HG03097 (cell line): ENCODE data around the gene JAKMIP3.

Experiments
- ATAC-seq: cut with Tn5 transposase; IDR thresholded peaks from one replicate; pipeline ENCODE4 v1.9.1; 2021; ENCODE audit not compliant: unreplicated experiment, low FRiP score

The JAKMIP3 gene

GRCh38 chr10:132097609-132098377 lies 32.0 kb downstream of the JAKMIP3 start:
- ATAC-seq: no peak

- no peak for ATAC-seq
Measured at GRCh38 chr10:132098539-132099388, 33.0 kb downstream of the JAKMIP3 start.

GRCh38 chr10:132099389-132100090 lies 33.8 kb downstream of the JAKMIP3 start:
- no peak for ATAC-seq

- ATAC-seq: no peak
Measured at GRCh38 chr10:132100091-132100481, 34.3 kb downstream of the JAKMIP3 start.

GRCh38 chr10:132100556-132101349 lies 35.0 kb downstream of the JAKMIP3 start:
- no peak for ATAC-seq

- no peak for ATAC-seq
Measured at GRCh38 chr10:132101529-132101928, 35.8 kb downstream of the JAKMIP3 start.

- no peak for ATAC-seq
Measured at GRCh38 chr10:132102071-132102716, 36.4 kb downstream of the JAKMIP3 start.

GRCh38 chr10:132102717-132103110 lies 37.0 kb downstream of the JAKMIP3 start:
- no peak for ATAC-seq

- no peak for ATAC-seq
Measured at GRCh38 chr10:132103116-132103910, 37.6 kb downstream of the JAKMIP3 start.

GRCh38 chr10:132104062-132104461 lies 38.3 kb downstream of the JAKMIP3 start:
- no peak for ATAC-seq

- ATAC-seq: no peak
Measured at GRCh38 chr10:132104471-132105301, 38.9 kb downstream of the JAKMIP3 start.

GRCh38 chr10:132105302-132105995 lies 39.7 kb downstream of the JAKMIP3 start:
- ATAC-seq: no peak

GRCh38 chr10:132106431-132106830 lies 40.7 kb downstream of the JAKMIP3 start:
- ATAC-seq: no peak

GRCh38 chr10:132107186-132107948 lies 41.6 kb downstream of the JAKMIP3 start:
- no peak for ATAC-seq

GRCh38 chr10:132107949-132108877 lies 42.5 kb downstream of the JAKMIP3 start:
- no peak for ATAC-seq
